Measurements from ENCODE around the gene FSIP2.
"Not testable (repeated sequence)": the region's sequence is repeated elsewhere in the genome, so short reads cannot be mapped to it uniquely, and the experiment has no call there.

FSIP2 gene

GRCh38 chr2:185811580-185811979, 73.0 kb downstream of the FSIP2 start:
- DNase-seq = no peak

DNA sequence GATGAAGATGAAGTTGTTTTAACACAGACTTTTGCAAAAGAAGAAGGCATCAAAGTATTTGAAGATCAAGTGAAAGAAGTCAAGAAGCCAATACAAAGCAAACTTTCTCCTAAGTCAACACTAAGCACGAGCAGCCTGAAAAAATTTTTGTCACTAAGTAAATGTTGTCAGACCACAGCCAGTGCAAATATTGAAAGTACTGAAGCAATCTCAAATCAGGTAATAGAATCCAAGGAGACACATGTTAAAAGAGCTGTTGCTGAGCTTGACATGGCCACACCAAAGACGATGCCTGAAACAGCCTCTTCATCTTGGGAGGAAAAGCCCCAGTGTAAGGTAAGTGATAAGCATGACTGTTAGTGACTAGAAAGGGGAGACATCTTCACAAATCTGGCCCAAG, 75.1 kb downstream of the FSIP2 start:
- DNase-seq = no peak

GRCh38 chr2:185817991-185818390, 79.4 kb downstream of the FSIP2 start:
- DNase-seq = no peak

DNA sequence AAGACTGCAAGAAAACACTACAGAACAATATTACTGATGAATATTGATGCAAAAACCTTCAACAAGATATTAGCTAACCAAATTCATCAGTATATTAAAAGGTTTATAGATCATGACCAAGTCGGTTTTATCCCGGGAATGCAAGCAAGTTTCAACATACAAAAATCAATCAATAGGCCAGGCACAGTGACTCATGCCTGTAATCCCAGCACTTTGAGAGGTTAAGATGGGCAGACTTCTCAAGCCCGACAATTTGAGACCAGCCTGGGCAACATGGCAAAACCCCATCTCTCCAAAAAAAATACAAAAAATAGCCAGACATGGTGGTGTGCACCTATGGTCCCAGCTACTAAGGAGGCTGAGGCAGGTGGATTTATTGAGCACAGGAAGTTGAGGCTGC, 82.9 kb downstream of the FSIP2 start:
- no peak for DNase-seq

DNA sequence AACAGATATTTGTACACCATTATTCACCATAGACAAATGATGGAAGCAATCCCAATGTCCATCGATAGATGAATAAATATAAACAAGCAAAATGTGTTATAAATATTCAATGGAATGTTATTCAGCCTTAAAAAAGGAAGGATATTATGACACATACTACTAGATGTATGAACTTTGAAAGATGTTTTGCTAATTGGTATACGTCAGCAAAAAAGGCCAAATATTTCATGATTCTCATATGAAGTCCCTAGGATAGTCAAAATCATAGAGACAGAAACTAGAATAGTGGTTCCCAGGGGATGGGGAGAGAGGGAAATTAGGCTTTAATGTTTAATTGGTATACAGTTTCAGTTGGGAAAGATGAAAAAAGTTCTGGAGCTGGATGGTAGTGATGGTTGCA, 85.2 kb downstream of the FSIP2 start:
- no peak for DNase-seq

DNA sequence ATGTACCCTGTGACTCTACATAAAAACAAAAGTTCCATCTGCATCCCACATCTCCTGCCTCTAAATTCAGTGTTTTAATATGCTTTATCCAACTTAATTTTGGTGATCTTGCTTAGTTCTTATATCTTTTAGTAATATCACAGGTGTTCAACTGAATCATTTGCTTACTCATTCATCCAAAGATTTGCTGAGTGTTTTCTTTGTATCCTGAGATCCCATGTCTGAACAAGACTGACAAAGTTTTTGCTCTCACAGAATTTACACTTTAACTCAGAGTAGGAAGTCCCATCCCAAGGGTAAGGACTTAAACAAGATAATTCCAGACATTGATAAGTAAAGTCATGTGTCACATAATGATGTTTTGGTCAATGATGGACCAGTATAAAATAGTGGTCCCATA, 87.0 kb downstream of the FSIP2 start:
- DNase-seq = no peak

- DNase-seq = no peak
These were observed 89.7 kb downstream of the FSIP2 start for GRCh38 chr2:185828326-185828725.

DNA sequence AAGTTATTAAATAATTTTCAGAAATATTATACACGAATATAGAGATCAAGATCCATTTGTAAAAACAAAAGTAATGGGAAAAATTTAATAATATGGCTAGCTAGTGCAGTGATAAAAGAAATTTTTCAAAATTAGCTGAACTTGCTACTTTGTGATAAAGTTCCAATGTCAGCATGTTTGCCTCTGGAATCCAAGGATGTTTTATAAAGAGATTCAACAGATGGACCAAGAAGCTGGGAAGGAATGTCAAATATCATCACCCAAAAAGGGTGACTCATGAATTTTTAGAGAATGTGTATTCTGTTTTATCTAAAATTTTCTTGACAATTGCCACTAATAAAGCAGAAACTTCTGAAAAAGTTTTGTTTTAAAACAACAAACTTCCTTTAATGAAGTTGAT, 95.3 kb downstream of the FSIP2 start:
- DNase-seq = no peak

GRCh38 chr2:185835974-185836373, 97.4 kb downstream of the FSIP2 start:
- no peak for DNase-seq

DNA sequence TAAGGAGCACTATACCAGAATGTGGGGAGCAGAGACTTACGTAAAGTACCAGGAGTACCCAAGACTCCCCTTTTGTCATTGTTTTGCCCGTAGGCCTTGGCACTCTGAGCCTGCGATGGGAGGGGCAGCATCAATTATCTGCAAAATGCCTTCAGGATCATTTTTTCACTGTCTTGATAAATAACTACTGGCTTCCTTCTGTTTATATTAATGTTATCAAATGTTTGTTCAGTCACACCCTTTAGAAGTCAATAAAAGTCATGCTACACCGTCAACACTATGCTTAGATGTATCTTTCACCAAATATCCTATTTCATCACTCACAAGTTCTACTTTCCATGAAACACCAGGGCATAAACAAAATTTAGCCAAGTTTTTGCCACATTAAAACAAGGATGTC, 116.3 kb downstream of the FSIP2 start:
- DNase-seq = no peak

DNA sequence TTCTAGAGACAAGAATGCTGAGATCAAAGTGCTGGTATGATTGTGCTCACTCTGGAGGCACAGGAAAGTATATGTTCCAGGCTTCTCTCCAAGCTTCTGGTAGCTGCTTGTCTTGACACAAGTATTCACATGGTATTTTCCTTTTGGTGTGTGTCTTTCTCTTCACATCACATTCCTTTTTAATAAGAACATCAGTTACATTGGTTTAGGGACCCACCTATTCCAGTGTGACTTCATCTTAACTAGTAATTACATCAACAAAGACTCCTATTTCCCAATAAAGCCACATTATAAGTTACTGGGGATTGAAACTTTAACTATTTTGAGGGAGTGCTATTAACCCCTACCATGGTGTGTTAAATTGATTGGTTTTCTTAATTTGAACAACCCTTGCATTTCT, 119.1 kb downstream of the FSIP2 start:
- DNase-seq = no peak

DNA sequence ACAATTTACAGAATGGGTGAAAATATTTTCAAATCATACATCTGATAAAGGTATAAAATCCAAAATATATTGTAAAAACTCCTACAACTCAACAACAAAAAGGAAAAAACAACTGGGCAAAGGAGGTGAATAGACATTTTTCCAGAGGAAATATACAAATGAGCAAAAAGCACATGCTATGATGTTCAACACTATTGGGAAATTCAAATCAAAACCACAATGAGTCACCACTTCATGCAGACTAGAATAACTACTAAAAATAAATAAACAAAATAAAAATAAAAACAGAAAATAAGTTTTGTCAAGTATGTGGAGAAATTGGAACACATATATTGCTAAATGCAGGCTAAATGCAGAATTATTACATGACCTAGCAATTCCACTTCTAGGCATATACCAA, 120.9 kb downstream of the FSIP2 start:
- DNase-seq = no peak

- no peak for DNase-seq
These were observed 121.7 kb downstream of the FSIP2 start for GRCh38 chr2:185860321-185860720.

- DNase-seq = no peak
These were observed 124.2 kb downstream of the FSIP2 start for GRCh38 chr2:185862657-185863398.

GRCh38 chr2:185864468-185865260, 126.1 kb downstream of the FSIP2 start:
- not testable (repeated sequence) for DNase-seq

- no peak for DNase-seq
These were observed 136.7 kb downstream of the FSIP2 start for GRCh38 chr2:185875136-185875931.

DNA sequence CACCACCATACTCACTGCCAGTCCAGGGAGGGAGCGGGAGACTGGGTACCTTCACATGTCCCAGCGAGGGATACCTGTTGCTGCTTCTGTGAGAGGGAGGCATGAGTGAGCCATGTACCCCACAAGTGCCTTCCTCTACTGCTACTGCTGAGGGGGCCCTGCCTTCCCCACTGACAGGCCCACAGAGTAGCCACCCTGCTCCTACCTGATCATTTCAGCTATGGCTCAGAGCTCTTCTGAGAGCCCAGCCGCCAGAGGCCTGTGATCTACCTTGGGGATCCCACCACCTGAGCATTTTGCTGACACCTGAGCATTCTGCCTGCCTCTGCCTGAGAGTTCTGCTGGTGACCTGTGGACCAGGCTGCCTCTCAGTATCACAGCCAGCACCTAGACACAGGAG, 137.6 kb downstream of the FSIP2 start:
- DNase-seq = no peak

- no peak for DNase-seq
These were observed 141.8 kb downstream of the FSIP2 start for GRCh38 chr2:185880396-185880795.
